ENCODE measurements around the gene ADAP2. TPM values are rescaled to one million over a fixed set of nuclear protein-coding genes. Genes with fewer than 3 reads are reported as not detected.

Gene ADAP2
- total RNA-seq, 2 donors from 2014 or later: 11.0 to 19.4 TPM

DNA sequence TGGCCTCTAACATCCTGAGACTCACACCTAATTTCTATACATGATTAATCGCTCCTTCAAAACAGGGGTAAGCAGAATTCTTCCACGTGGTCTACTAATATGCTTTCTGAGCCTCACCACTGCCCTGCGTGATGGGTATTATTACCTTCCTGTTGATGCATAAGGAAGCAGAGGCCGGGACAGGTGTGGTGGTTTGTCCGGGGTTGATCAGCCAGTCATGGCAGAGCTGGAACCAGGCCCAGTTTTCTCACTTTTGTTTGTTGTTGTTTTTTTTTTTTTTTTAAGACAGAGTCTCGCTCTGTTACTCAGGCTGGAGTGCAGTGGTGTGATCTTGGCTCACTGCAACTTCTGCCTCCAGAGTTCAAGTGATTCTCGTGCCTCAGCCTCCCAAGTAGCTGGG is 80.3 kb downstream of the ADAP2 start:
- DNase-seq: no peak
- intact Hi-C loops (cut with DNase I): no loop called here
- no peak for ATAC-seq

DNA sequence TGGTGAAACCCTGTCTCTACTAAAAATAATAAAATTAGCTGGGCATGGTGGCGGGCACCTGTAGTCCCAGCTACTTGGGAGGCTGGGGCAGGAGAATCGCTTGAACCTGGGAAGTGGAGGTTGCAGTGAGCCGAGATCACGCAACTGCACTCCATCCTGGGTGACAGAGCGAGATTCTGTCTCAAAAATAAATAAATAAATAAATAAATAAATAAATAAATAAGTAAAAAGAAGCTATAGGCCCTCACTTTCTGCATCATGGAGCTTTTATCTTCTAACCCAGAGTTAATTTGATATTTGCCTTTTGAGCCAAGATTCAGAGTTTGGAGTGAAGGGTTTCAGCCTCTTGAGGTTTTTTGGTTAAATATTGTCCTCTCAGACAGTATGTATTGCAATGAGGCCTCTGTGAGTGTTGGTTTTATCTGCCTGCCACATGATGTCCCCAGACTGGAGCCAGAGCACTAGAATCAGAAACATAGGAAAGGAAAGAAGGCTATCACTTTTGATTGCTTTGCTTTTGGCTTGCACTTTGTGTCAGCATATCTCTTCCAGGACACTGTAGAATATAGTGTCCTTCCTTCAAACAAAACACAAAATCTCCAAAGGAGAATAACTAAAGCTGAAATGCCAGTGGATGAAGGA is 81.6 kb downstream of the ADAP2 start:
- intact Hi-C loops (cut with DNase I): no loop called here
- ATAC-seq (no peak), DNase-seq (no peak)

DNA sequence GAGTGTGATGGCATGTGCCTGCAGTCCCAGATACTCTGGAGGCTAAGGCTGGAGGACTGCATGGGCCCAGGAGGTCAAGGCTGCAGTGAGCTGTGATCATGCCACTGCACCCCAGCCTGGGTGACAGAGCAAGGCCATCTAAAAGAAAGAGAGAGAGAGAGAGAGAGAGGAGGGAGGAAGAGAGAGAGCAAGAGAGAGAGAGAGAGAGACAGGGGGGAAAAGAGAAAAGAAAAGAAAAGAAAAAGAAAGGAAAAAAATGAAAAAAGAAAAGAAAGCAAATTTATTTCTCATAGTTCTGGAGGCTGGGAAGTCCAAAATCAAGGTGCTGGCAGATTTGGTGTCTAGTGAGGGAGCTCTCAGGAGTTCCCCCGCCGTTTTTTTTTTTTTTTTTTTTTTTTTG is 82.4 kb downstream of the ADAP2 start:
- DNase-seq (no peak), ATAC-seq (no peak)
- intact Hi-C loops (cut with DNase I): no loop called here

DNA sequence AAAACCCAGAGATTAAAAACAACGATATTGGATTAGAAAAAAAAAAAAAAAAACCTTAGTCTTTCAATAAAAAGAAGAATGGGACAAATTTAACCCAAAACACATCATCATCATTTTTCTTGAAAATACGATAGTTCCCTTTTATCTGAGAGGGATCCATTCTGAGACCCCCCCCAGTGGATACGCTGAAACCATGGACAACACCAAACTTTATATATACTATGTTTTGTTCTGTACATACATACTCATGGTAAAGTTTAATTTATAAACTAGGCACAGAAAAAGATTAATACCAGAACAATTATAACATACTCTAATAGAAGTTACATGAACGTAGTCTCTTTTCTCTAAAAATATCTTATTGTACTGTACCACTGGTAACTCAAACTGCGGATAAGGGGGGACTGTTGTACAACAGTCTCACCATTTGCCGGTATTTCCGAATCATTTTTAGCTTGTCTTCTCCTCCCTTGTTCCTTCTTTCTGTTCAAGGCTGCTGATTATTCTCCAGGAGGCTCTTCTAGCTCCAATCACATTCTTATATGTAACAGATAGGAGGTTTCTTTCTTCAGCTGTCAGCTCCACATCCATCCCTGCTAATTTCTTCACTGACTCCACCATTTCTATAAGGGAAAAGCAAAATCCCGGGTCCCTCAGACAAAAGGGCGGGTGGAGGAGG is 86.1 kb downstream of the ADAP2 start:
- DNase-seq: no peak
- intact Hi-C loops (cut with DNase I): no loop called here
- no peak for ATAC-seq

DNA sequence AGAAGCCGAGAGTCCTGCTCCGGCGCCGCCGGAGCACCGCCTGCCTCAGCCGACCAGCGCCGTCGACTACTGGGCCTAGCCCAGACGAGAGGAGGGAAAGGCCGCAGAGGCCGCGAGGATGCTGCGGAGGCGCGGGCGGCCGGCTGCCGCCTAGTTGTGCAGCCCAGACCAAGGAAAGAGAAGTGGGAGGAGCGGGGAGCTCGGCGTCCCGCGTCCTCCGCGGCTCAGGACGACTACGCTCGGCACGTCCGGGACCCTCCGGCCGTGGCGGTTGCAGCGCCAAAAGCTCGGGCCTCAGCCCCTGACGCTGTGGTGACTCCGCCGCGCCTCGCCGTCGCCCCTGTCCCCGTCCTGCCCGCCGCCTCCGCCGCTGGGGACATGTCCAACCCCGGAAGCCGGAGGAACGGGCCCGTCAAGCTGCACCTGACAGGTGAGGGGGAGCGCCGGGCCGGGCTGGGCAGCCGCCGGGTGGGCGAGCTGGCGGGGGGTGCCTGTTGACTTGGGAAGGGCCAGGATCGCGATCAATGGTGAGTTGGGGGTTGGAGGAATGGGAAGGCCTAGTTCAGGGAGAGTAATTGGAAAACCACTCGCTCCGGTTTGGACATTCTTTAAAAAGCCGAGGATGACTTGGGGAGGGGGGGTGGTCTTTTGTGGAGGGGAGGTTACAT is 86.8 kb downstream of the ADAP2 start:
- ATAC-seq: peak; percentile 85 to 93
- DNase-seq: peak; percentile 65
- intact Hi-C loops (cut with DNase I): no loop called here

Other genes with a start within 250 kb of the ADAP2 start
- gene CRLF3, start 97.3 kb upstream of the ADAP2 start, total RNA-seq: 1 to 10 TPM; 6.3 to 7.4 TPM
- gene ATAD5, start 90.0 kb upstream of the ADAP2 start, total RNA-seq: 1 to 10 TPM in 1 of 2 donors, under 1 TPM in 1; 0.92 to 1.2 TPM
- gene TEFM, start 15.7 kb upstream of the ADAP2 start, total RNA-seq: 10 to 100 TPM; 11.4 to 14.6 TPM
- 10 to 100 TPM in 1 of 2 donors, 1 to 10 TPM in 1; 8.8 to 12.0 TPM for gene RNF135, start 49.1 kb downstream of the ADAP2 start, total RNA-seq
- gene NF1, start 173.0 kb downstream of the ADAP2 start, total RNA-seq: 10 to 100 TPM; 39.3 to 53.5 TPM

All from left cardiac atrium (tissue), 4 donors.